Testis (tissue), 2 donors: Measurements from ENCODE around the gene ACBD3.

ENCODE experiments used
- POLR2A ChIP-seq: fragments of 450-650 bp; IDR thresholded peaks from one replicate; pipeline ENCODE4 v1.6.1; 2017; ENCODE audit warnings: antibody characterized with exemption, mild to moderate bottlenecking, moderate library complexity
- TF ChIP-seq, protein P1 (sequence below), 3 experiments: fragments of 450-650 bp in 2 of 3; fragments of 200-600 bp in 1 of 3; sonication (generic) in 1 of 3; IDR thresholded peaks; one replicate each; pipeline ENCODE4 v1.5.1; 2016 to 2019; ENCODE audit warnings: antibody characterized with exemption in 3 of 3, mild to moderate bottlenecking in 2 of 3, moderate library complexity in 1 of 3

DNA sequence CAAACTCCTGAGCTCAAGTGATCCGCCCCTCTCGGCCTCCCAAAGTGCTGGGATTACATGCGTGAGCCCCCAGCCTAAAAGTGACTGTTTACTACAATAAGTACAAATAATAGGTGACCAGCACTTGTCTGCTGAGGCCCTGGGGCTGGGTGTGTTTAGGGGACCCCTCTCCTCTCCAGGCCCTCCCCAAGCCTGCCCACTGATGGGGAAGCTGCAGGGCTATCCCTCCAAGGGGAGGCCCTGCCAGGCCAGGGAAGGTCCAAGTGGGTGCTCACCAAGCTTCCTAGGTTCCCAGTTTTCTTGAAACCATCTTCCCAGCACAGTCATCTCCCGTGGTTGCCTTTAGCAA lies 63.4 kb downstream of the ACBD3 start:
- TF ChIP-seq, protein P1, sequence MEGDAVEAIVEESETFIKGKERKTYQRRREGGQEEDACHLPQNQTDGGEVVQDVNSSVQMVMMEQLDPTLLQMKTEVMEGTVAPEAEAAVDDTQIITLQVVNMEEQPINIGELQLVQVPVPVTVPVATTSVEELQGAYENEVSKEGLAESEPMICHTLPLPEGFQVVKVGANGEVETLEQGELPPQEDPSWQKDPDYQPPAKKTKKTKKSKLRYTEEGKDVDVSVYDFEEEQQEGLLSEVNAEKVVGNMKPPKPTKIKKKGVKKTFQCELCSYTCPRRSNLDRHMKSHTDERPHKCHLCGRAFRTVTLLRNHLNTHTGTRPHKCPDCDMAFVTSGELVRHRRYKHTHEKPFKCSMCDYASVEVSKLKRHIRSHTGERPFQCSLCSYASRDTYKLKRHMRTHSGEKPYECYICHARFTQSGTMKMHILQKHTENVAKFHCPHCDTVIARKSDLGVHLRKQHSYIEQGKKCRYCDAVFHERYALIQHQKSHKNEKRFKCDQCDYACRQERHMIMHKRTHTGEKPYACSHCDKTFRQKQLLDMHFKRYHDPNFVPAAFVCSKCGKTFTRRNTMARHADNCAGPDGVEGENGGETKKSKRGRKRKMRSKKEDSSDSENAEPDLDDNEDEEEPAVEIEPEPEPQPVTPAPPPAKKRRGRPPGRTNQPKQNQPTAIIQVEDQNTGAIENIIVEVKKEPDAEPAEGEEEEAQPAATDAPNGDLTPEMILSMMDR (IDR thresholded peaks at IDR 0.05) = no peak
- TF ChIP-seq POLR2A = no peak
